DMS153 treated with DMSO at 0.1 percent for 48 hours (cell line): ENCODE measurements around the gene PTX4.

Experiments used
- DNase-seq: peaks from one replicate; lab custom pipeline; 2025; ENCODE audit not compliant: unreplicated experiment; lab: John Stamatoyannopoulos, UW

PTX4 gene

GRCh38 chr16:1525871-1526607 is 37.3 kb upstream of the PTX4 start:
- no peak for DNase-seq

- no peak for DNase-seq
These were observed 35.6 kb upstream of the PTX4 start for GRCh38 chr16:1524366-1524765.

GRCh38 chr16:1523581-1524245 is 35.0 kb upstream of the PTX4 start:
- no peak for DNase-seq

- DNase-seq = no peak
These were observed 31.7 kb upstream of the PTX4 start for GRCh38 chr16:1520461-1520860.

- no peak for DNase-seq
These were observed 31.1 kb upstream of the PTX4 start for GRCh38 chr16:1519831-1520230.

GRCh38 chr16:1518626-1519135 is 29.9 kb upstream of the PTX4 start:
- DNase-seq = no peak

- DNase-seq = no peak
These were observed 25.8 kb upstream of the PTX4 start for GRCh38 chr16:1514507-1514906.

- DNase-seq = no peak
These were observed 24.0 kb upstream of the PTX4 start for GRCh38 chr16:1512774-1513173.

GRCh38 chr16:1511662-1512569 is 23.2 kb upstream of the PTX4 start:
- no peak for DNase-seq

- no peak for DNase-seq
These were observed 22.2 kb upstream of the PTX4 start for GRCh38 chr16:1510941-1511351.

- no peak for DNase-seq
These were observed 21.5 kb upstream of the PTX4 start for GRCh38 chr16:1510272-1510671.

- DNase-seq = no peak
These were observed 20.8 kb upstream of the PTX4 start for GRCh38 chr16:1509307-1510221.

GRCh38 chr16:1508494-1509187 is 19.9 kb upstream of the PTX4 start:
- DNase-seq = no peak

- no peak for DNase-seq
These were observed 17.9 kb upstream of the PTX4 start for GRCh38 chr16:1506494-1507213.

GRCh38 chr16:1505912-1506311 is 17.2 kb upstream of the PTX4 start:
- DNase-seq = no peak

- no peak for DNase-seq
These were observed 16.5 kb upstream of the PTX4 start for GRCh38 chr16:1505073-1505844.

GRCh38 chr16:1503110-1503955 is 14.6 kb upstream of the PTX4 start:
- DNase-seq = no peak
